Mammary epithelial cell (primary cell): ENCODE results near the gene KLC3.

Experiments
- EZH2 ChIP-seq: IDR thresholded peaks from 2 replicates; pipeline ENCODE4 v1.6.1; 2012; ENCODE audit warnings: low read length, inconsistent platforms, borderline replicate concordance
- TF ChIP-seq, protein P1 (sequence below), 2 donors: IDR thresholded peaks in 1 of 2; conservative IDR thresholded peaks in 1 of 2; 2 replicates each; pipeline ENCODE4 v1.5.1; 2011 to 2012; ENCODE audit warnings: inconsistent platforms in 2 of 2, low read length in 2 of 2, mild to moderate bottlenecking in 2 of 2, control low read depth in 1 of 2, low read depth in 1 of 2; ENCODE audit not compliant: insufficient read depth in 1 of 2; ENCODE audit errors: extremely low read depth in 1 of 2

DNA sequence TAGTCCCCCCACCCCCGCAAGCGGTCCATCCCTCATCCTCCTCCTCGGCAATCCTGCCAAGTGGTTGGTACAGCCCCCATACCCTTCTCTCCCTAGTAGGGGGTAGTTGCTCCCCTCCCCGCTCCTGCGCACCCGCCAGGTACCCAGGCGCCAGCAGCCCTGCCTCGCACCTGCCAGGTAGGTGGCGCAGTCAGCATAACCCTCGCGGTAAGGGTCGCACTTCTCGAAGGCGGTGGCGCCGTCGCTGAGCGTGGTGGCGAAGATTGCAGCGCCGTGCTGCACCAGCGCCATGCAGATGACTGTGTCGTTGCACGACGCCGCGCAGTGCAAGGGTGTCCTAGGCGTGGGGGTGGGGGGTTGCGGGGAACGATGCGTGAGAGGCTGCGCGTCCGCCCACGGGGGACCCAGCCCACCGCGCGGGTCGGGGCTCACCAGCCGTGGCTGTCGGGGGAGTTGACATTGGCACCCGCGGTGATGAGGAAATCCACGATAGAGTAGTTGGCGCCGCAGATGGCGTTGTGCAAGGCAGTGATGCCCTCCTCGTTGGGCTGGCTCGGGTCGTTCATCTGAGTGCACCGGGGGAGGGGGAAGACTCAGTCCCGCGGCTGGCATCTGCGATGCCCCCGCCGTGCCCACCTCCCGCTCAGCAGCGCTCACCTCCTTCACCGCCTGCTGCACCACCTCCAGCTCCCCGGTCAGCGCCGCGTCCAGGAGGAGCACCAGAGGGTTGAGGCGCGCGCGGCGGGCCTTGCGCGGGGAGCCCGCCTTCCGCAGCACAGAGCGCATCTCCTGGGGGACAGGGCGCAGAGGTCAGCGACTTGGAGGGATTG is 45.1 kb downstream of the KLC3 start:
- TF ChIP-seq, protein P1, sequence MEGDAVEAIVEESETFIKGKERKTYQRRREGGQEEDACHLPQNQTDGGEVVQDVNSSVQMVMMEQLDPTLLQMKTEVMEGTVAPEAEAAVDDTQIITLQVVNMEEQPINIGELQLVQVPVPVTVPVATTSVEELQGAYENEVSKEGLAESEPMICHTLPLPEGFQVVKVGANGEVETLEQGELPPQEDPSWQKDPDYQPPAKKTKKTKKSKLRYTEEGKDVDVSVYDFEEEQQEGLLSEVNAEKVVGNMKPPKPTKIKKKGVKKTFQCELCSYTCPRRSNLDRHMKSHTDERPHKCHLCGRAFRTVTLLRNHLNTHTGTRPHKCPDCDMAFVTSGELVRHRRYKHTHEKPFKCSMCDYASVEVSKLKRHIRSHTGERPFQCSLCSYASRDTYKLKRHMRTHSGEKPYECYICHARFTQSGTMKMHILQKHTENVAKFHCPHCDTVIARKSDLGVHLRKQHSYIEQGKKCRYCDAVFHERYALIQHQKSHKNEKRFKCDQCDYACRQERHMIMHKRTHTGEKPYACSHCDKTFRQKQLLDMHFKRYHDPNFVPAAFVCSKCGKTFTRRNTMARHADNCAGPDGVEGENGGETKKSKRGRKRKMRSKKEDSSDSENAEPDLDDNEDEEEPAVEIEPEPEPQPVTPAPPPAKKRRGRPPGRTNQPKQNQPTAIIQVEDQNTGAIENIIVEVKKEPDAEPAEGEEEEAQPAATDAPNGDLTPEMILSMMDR (conservative IDR thresholded peaks at IDR 0.05 in 1 of 2, IDR thresholded peaks at IDR 0.05 in 1 of 2; ENCODE audit: extremely low read depth in 1 of 2, insufficient read depth in 1 of 2, low read depth in 1 of 2, low read length in 2 of 2), result no peak
- no peak for TF ChIP-seq EZH2
